ENCODE data around the gene DSCAM. TPM values are rescaled to one million over a fixed set of nuclear protein-coding genes. Genes with fewer than 3 reads are reported as not detected.

The DSCAM gene
- total RNA-seq, 1 experiment from 2014 or later: 0.13 TPM

- DNase-seq (ENCODE audit: low spot score) (no peak), ATAC-seq (no peak)
- ChIA-PET CTCF (no interaction called here), POLR2A (no interaction called here)
- no peaks in the 10 kb centered on the region for H3K36me3 Mint-ChIP-seq
- H3K4me1 Mint-ChIP-seq: peaks cover 22% of the 10 kb centered on the region
- H3K27me3 Mint-ChIP-seq (ENCODE audit: low read depth): no peaks in the 10 kb centered on the region
- H3K9me3 Mint-ChIP-seq: peaks cover 10% of the 10 kb centered on the region
- H3K4me3 Mint-ChIP-seq: no peak overlapping the region
- TF ChIP-seq ATF1 (CRISPR knock-in tag; IDR thresholded peaks at IDR 0.05) (no peak), ZNF512 (CRISPR knock-in tag; IDR thresholded peaks at IDR 0.05; ENCODE audit: borderline replicate concordance) (no peak), ZNF138 (CRISPR knock-in tag; conservative IDR thresholded peaks at IDR 0.05) (no peak), CDX4 (CRISPR knock-in tag; IDR thresholded peaks at IDR 0.05; ENCODE audit: borderline replicate concordance) (no peak), TEAD4 (CRISPR knock-in tag; IDR thresholded peaks at IDR 0.05) (no peak), PREB (CRISPR knock-in tag; IDR thresholded peaks at IDR 0.05; ENCODE audit: borderline replicate concordance) (no peak), ZNF263 (CRISPR knock-in tag; IDR thresholded peaks at IDR 0.05; ENCODE audit: low read depth) (no peak), ZNF423 (CRISPR knock-in tag; IDR thresholded peaks at IDR 0.05) (no peak), ZBTB43 (CRISPR knock-in tag; IDR thresholded peaks at IDR 0.05) (no peak), GABPB1 (CRISPR knock-in tag; IDR thresholded peaks at IDR 0.05) (no peak), ELF4 (CRISPR knock-in tag; IDR thresholded peaks at IDR 0.05; ENCODE audit: low read depth) (no peak), FOXP1 (CRISPR knock-in tag; IDR thresholded peaks at IDR 0.05; ENCODE audit: borderline replicate concordance) (no peak), MYBL2 (CRISPR knock-in tag; IDR thresholded peaks at IDR 0.05) (no peak)
- no peak overlapping the region for H3K27ac Mint-ChIP-seq
Measured at GRCh38 chr21:40683349-40683748, 163.6 kb downstream of the DSCAM start.

- peaks cover 7% of the 10 kb centered on the region for H3K4me1 Mint-ChIP-seq
- DNase-seq (ENCODE audit: low spot score): no peak
- H3K36me3 Mint-ChIP-seq: no peaks in the 10 kb centered on the region
- no peaks in the 10 kb centered on the region for H3K27me3 Mint-ChIP-seq (ENCODE audit: low read depth)
- no peak overlapping the region for H3K27ac Mint-ChIP-seq
- peaks cover 10% of the 10 kb centered on the region for H3K9me3 Mint-ChIP-seq
- no peak for ATAC-seq
- POLR2A ChIA-PET: no interaction called here
- no peak overlapping the region for H3K4me3 Mint-ChIP-seq
- CTCF ChIA-PET: no interaction called here
- no peak for TF ChIP-seq PRDM15 (CRISPR knock-in tag; IDR thresholded peaks at IDR 0.05)
- no peak for TF ChIP-seq NR1H2 (CRISPR knock-in tag; IDR thresholded peaks at IDR 0.05)
- no peak for TF ChIP-seq RORB (CRISPR knock-in tag; IDR thresholded peaks at IDR 0.05)
- no peak for TF ChIP-seq ZSCAN18 (CRISPR knock-in tag; IDR thresholded peaks at IDR 0.05)
- TF ChIP-seq JUN (CRISPR knock-in tag; IDR thresholded peaks at IDR 0.05): no peak
- no peak for TF ChIP-seq CREM (CRISPR knock-in tag; IDR thresholded peaks at IDR 0.05)
- TF ChIP-seq ZNF219 (CRISPR knock-in tag; IDR thresholded peaks at IDR 0.05; ENCODE audit: borderline replicate concordance): no peak
- no peak for TF ChIP-seq SMAD3 (CRISPR knock-in tag; IDR thresholded peaks at IDR 0.05; ENCODE audit: borderline replicate concordance)
- TF ChIP-seq ESRRA (CRISPR knock-in tag; IDR thresholded peaks at IDR 0.05; ENCODE audit: borderline replicate concordance): no peak
- TF ChIP-seq ZMAT4 (CRISPR knock-in tag; IDR thresholded peaks at IDR 0.05): no peak
- no peak for TF ChIP-seq ZNF317 (CRISPR knock-in tag; IDR thresholded peaks at IDR 0.05; ENCODE audit: borderline replicate concordance, low read depth)
- TF ChIP-seq MXD4 (CRISPR knock-in tag; IDR thresholded peaks at IDR 0.05; ENCODE audit: borderline replicate concordance): no peak
- TF ChIP-seq ZBTB21 (CRISPR knock-in tag; IDR thresholded peaks at IDR 0.05; ENCODE audit: borderline replicate concordance): no peak
Measured at GRCh38 chr21:40681164-40681859, 165.6 kb downstream of the DSCAM start.
